NCI-H1694 (cell line): ENCODE results near the gene YY1.
A peak's percentile ranks its signal among the peaks of the same experiment; 100 is the strongest.
"Not testable (repeated sequence)": the region's sequence is repeated elsewhere in the genome, so short reads cannot be mapped to it uniquely, and the experiment has no call there.

Source experiments
- DNase-seq: peaks from one replicate; lab custom pipeline; 2025; lab: John Stamatoyannopoulos, UW

The YY1 gene

GRCh38 chr14:100285021-100285912 is 46.3 kb downstream of the YY1 start:
- DNase-seq = peak; percentile 65

- DNase-seq = no peak
Measured at GRCh38 chr14:100285913-100286400, 47.0 kb downstream of the YY1 start.

GRCh38 chr14:100286484-100287191 is 47.7 kb downstream of the YY1 start:
- DNase-seq = no peak

- DNase-seq = no peak
Measured at GRCh38 chr14:100287202-100287997, 48.5 kb downstream of the YY1 start.

- DNase-seq = not testable (repeated sequence)
Measured at GRCh38 chr14:100287998-100288295, 49.0 kb downstream of the YY1 start.

- DNase-seq = no peak
Measured at GRCh38 chr14:100288382-100289185, 49.6 kb downstream of the YY1 start.

GRCh38 chr14:100289916-100290606 is 51.1 kb downstream of the YY1 start:
- no peak for DNase-seq

- DNase-seq = no peak
Measured at GRCh38 chr14:100290607-100291304, 51.8 kb downstream of the YY1 start.

- DNase-seq = no peak
Measured at GRCh38 chr14:100291305-100292075, 52.5 kb downstream of the YY1 start.

- no peak for DNase-seq
Measured at GRCh38 chr14:100292301-100292775, 53.4 kb downstream of the YY1 start.

- no peak for DNase-seq
Measured at GRCh38 chr14:100292776-100293461, 54.0 kb downstream of the YY1 start.

- no peak for DNase-seq
Measured at GRCh38 chr14:100293497-100294212, 54.7 kb downstream of the YY1 start.

- DNase-seq = no peak
Measured at GRCh38 chr14:100294213-100294962, 55.4 kb downstream of the YY1 start.

GRCh38 chr14:100294963-100295330 is 56.0 kb downstream of the YY1 start:
- DNase-seq = no peak

- no peak for DNase-seq
Measured at GRCh38 chr14:100295376-100296105, 56.6 kb downstream of the YY1 start.

- no peak for DNase-seq
Measured at GRCh38 chr14:100296106-100296651, 57.2 kb downstream of the YY1 start.
